GM18505 (cell line): ENCODE results near the gene MEMO1.
"Not testable (repeated sequence)": the region's sequence is repeated elsewhere in the genome, so short reads cannot be mapped to it uniquely, and the experiment has no call there.

Source experiments
- ATAC-seq: cut with Tn5 transposase; IDR thresholded peaks from one replicate; pipeline ENCODE4 v1.9.1; 2021; ENCODE audit not compliant: unreplicated experiment
- POLR2A ChIP-seq: IDR thresholded peaks from 4 replicates; pipeline ENCODE4 v1.6.1; 2011; ENCODE audit warnings: borderline replicate concordance; ENCODE audit not compliant: insufficient read depth, insufficient read length; ENCODE audit errors: extremely low read depth

MEMO1 gene

GRCh38 chr2:31896293-31896692 lies 114.5 kb downstream of the MEMO1 start:
- ATAC-seq, result no peak
- no peak for TF ChIP-seq POLR2A

DNA sequence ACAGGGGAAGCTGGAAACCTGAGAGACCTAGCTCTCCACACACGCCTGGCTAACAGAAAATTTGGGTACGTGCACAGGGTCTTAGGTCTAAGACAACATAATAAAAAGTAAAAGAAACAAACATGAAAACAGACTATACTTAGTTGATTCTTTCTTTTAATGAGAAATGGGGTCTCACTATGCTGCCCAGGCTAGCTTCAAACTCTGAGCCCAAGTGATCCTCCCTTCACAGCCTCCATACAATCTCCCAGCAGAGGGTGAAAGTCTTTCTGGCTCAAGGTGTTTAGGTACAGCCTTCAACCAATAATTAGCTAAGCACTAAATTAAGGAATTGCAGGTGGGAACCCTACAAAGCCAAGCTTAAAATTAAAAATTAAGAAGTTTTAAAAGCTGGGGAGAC lies 116.2 kb downstream of the MEMO1 start:
- ATAC-seq, result no peak
- no peak for TF ChIP-seq POLR2A

DNA sequence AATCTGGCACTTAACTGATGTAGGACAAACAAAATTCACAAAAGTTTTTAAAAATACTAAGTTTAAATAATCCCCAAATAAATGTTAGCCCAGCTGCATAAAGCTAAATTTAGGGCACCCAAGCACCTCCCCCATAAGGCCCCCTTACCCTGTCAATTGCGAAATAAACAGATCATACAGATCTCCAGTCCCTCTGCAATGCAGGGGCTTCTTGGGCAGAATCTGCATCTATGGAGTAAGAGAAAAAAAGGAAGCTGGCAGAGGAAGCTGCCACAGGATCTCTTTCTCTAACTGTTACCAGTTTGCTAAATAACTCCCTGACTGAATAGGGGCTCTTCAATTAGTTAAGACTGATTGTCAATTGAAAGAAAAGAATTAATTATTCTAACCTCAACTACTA lies 117.7 kb downstream of the MEMO1 start:
- TF ChIP-seq POLR2A, result no peak
- ATAC-seq, result no peak

GRCh38 chr2:31889044-31889443 lies 121.8 kb downstream of the MEMO1 start:
- ATAC-seq, result no peak
- no peak for TF ChIP-seq POLR2A

GRCh38 chr2:31888550-31888949 lies 122.3 kb downstream of the MEMO1 start:
- no peak for ATAC-seq
- no peak for TF ChIP-seq POLR2A

GRCh38 chr2:31886700-31887099 lies 124.1 kb downstream of the MEMO1 start:
- ATAC-seq, result no peak
- no peak for TF ChIP-seq POLR2A

DNA sequence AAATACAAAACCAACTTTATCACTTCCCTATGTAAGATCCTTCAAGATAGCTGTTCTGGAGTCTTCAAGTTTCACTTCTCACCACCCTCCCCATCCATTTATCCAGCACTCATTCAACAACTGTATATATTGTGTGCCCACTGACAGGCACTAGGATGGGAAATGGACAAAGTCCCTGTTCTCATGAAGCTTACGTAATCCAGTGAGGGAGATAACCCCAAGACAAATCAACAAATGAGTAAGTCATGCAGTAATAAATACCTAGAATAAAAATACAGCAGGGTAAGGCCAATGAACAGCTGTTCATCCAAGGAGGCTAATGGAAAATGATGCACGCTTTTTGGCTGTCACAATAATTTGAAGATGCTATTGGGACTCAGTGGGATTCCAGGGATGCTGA lies 133.8 kb downstream of the MEMO1 start:
- no peak for ATAC-seq
- no peak for TF ChIP-seq POLR2A

DNA sequence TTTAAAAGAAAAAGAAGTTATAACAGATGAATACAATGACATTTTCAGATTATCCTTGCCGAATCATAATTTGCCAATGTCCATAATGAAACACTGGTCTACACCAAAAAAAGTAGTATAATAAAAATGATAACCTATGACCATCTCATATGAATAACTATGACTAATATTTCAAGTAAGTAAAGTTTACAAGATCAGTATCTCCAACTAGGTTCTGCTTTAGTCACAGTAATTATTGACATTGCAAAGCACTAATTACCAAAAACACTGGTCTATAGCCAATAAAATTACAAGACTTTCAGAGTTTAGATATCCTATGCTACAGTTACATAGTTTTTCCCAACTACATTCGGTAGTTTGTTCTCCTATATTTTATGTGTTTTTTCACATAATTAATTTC lies 136.7 kb downstream of the MEMO1 start:
- ATAC-seq, result no peak
- TF ChIP-seq POLR2A, result no peak

GRCh38 chr2:31865215-31865614 lies 145.6 kb downstream of the MEMO1 start:
- no peak for ATAC-seq
- TF ChIP-seq POLR2A, result no peak

- no peak for TF ChIP-seq POLR2A
- no peak for ATAC-seq
Measured at GRCh38 chr2:31863867-31864266, 146.9 kb downstream of the MEMO1 start.

GRCh38 chr2:31863015-31863656 lies 147.7 kb downstream of the MEMO1 start:
- not testable (repeated sequence) for ATAC-seq

DNA sequence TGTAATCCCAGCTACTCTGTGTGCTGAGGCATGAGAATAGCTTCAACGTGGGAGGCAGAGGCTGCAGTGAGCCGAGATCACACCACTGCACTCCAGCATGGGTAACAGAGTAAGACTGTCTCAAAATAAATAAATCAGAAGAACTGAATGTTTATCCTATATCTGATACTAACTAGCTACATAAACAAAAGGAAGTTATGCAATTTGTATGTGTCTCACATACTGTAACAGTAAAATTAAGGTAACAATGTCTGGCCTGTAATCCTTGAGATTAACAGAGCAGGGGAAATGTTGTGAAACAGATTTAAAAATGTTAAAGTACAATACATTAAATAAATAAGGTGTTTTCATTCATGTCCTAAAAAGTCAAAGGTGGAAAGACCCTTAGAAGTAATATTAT lies 150.8 kb downstream of the MEMO1 start:
- no peak for TF ChIP-seq POLR2A
- ATAC-seq, result no peak

DNA sequence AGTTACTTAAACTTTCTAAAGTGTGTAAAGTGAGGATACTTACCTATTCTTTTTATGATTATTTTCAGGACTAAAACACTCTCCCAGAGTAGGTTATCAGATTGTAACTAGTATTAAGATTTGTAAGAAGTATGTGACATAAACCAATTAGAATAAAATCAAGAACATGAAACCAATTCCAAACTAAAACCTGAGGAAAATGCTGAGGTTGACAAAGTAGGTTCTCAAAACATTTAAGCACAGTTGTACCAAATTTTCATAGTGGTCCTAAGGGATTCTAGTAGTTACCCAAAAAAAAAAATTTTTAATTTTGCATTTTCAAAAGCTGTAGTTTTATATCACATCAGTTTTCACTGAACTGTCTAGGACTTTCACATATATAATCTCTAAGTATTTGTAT lies 157.3 kb downstream of the MEMO1 start:
- TF ChIP-seq POLR2A, result no peak
- no peak for ATAC-seq

- ATAC-seq, result not testable (repeated sequence)
Measured at GRCh38 chr2:31842150-31842549, 168.7 kb downstream of the MEMO1 start.

DNA sequence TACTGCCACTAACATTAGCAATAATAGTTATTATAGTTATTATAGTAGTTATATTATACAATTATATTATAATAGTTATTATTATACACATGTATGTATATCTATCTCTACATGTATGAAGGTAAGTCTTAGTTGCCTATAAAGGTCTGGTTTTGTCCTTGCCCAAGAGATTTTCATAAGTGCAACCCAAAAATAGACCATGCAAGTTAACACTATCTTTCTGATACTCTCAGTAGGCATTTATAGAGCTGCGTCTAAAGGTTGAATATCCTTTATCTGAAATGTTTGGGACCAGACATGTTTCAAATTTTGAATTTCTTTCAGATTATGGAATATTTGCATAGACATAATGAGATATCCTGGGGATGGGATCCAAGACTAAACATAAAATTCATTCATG lies 175.4 kb downstream of the MEMO1 start:
- TF ChIP-seq POLR2A, result no peak
- no peak for ATAC-seq
